AG09309 (cell line): Measurements from ENCODE around the gene PHKG2.
A peak's percentile ranks its signal among the peaks of the same experiment; 100 is the strongest.

ENCODE experiments used
- DNase-seq: peaks from one replicate; pipeline ENCODE4 v3.0.0-alpha.2; 2010; ENCODE audit warnings: low read depth
- H3K4me3 ChIP-seq: 2 replicates; pipeline ENCODE4 v1.5.1; 2011; ENCODE audit warnings: mild to moderate bottlenecking, low read depth, low read length, moderate library complexity; ENCODE audit not compliant: control insufficient read depth
- CTCF ChIP-seq: IDR thresholded peaks from 2 replicates; pipeline ENCODE4 v1.5.1; 2011; ENCODE audit warnings: mild to moderate bottlenecking, low read depth, low read length, inconsistent platforms; ENCODE audit not compliant: insufficient read depth, control insufficient read depth; ENCODE audit errors: missing control alignments

PHKG2 gene

GRCh38 chr16:30784215-30784614 is 36.0 kb downstream of the PHKG2 start:
- DNase-seq: no peak
- TF ChIP-seq CTCF: no peak
- no peak overlapping the region for H3K4me3 ChIP-seq

GRCh38 chr16:30785126-30786106 is 37.2 kb downstream of the PHKG2 start:
- TF ChIP-seq CTCF: no peak
- peak overlapping the region; percentile 91 for H3K4me3 ChIP-seq
- no peak for DNase-seq

GRCh38 chr16:30786115-30786935 is 38.1 kb downstream of the PHKG2 start:
- DNase-seq: no peak
- TF ChIP-seq CTCF: no peak

GRCh38 chr16:30786936-30787612 is 38.8 kb downstream of the PHKG2 start, which contains the start of gene ZNF629:
ZNF629 (minus strand) TSS chr16:30787205; CDS start chr16:30784482, 2,723 bp downstream.
- no peak for TF ChIP-seq CTCF
- DNase-seq: peak; percentile 14
- peak within 1 kb of the TSS; percentile 91 for H3K4me3 ChIP-seq

More at GRCh38 chr16:30786115-30786935, 38.1 kb downstream of the PHKG2 start:
- H3K4me3 ChIP-seq: peak overlapping the region; percentile 91

- DNase-seq: no peak
- peak overlapping the region; percentile 91 for H3K4me3 ChIP-seq
- TF ChIP-seq CTCF: no peak
Measured at GRCh38 chr16:30787613-30788378, 39.6 kb downstream of the PHKG2 start.

- no peak for DNase-seq
- H3K4me3 ChIP-seq: no peak overlapping the region
- TF ChIP-seq CTCF: no peak
Measured at GRCh38 chr16:30793508-30794069, 45.4 kb downstream of the PHKG2 start.
